Panc1 (cell line): ENCODE data around the gene CBX3.

ENCODE experiments used
- CTCF ChIP-seq: fragments of 450-650 bp; IDR thresholded peaks from 2 replicates; pipeline ENCODE4 v1.5.1; 2017; ENCODE audit warnings: mild to moderate bottlenecking
- POLR2AphosphoS5 ChIP-seq: IDR thresholded peaks from 2 replicates; pipeline ENCODE4 v1.6.1; 2012; ENCODE audit warnings: mild to moderate bottlenecking, low read depth, low read length, moderate library complexity
- REST ChIP-seq, 2 experiments: IDR thresholded peaks; 2 replicates each; pipeline ENCODE4 v1.6.1; 2011 to 2012; ENCODE audit warnings: low read depth in 2 of 2, control low read depth in 1 of 2, low read length in 1 of 2, mild to moderate bottlenecking in 1 of 2, moderate library complexity in 1 of 2; ENCODE audit not compliant: insufficient read depth in 1 of 2
- SIN3A ChIP-seq: IDR thresholded peaks from 2 replicates; pipeline ENCODE4 v1.6.1; 2012; ENCODE audit warnings: low read depth, mild to moderate bottlenecking, low read length, moderate library complexity, borderline replicate concordance; ENCODE audit not compliant: insufficient read depth
- TCF7L2 ChIP-seq: IDR thresholded peaks from 2 replicates; pipeline ENCODE4 v1.6.1; 2011; ENCODE audit warnings: mild to moderate bottlenecking, low read depth, low read length, inconsistent platforms

GRCh38 chr7:26167303-26167934 lies 34.1 kb upstream of the CBX3 start:
- TF ChIP-seq CTCF (no peak), TCF7L2 (no peak), SIN3A (no peak), REST (IDR thresholded peaks at IDR 0.05; ENCODE audit: insufficient read depth in 1 of 2, low read depth in 2 of 2, low read length in 1 of 2) (no peak), POLR2AphosphoS5 (no peak)
